Activated naive CD4-positive, alpha-beta T cell treated with anti-CD3 and anti-CD28 coated beads, Interleukin-2, amount 50 U/mL, for 24 hours (primary cell): ENCODE results near the gene MPLKIP.
A peak's percentile ranks its signal among the peaks of the same experiment; 100 is the strongest.
"Not testable (repeated sequence)": the region's sequence is repeated elsewhere in the genome, so short reads cannot be mapped to it uniquely, and the experiment has no call there.

ENCODE experiments used
- H3K27ac Mint-ChIP-seq: one replicate; pipeline ENCODE4 v1.8.0; 2021; ENCODE audit warnings: mild to moderate bottlenecking, mixed read lengths
- H3K27me3 Mint-ChIP-seq: one replicate; pipeline ENCODE4 v1.8.0; 2021; ENCODE audit warnings: mixed read lengths
- H3K36me3 Mint-ChIP-seq: one replicate; pipeline ENCODE4 v1.8.0; 2021; ENCODE audit warnings: mixed read lengths
- H3K4me1 Mint-ChIP-seq: one replicate; pipeline ENCODE4 v1.8.0; 2021; ENCODE audit warnings: mixed read lengths
- H3K4me3 Mint-ChIP-seq: one replicate; pipeline ENCODE4 v1.8.0; 2021; ENCODE audit warnings: mild to moderate bottlenecking, mixed read lengths
- H3K9me3 Mint-ChIP-seq: one replicate; pipeline ENCODE4 v1.8.0; 2021; ENCODE audit warnings: mixed read lengths

MPLKIP gene

DNA sequence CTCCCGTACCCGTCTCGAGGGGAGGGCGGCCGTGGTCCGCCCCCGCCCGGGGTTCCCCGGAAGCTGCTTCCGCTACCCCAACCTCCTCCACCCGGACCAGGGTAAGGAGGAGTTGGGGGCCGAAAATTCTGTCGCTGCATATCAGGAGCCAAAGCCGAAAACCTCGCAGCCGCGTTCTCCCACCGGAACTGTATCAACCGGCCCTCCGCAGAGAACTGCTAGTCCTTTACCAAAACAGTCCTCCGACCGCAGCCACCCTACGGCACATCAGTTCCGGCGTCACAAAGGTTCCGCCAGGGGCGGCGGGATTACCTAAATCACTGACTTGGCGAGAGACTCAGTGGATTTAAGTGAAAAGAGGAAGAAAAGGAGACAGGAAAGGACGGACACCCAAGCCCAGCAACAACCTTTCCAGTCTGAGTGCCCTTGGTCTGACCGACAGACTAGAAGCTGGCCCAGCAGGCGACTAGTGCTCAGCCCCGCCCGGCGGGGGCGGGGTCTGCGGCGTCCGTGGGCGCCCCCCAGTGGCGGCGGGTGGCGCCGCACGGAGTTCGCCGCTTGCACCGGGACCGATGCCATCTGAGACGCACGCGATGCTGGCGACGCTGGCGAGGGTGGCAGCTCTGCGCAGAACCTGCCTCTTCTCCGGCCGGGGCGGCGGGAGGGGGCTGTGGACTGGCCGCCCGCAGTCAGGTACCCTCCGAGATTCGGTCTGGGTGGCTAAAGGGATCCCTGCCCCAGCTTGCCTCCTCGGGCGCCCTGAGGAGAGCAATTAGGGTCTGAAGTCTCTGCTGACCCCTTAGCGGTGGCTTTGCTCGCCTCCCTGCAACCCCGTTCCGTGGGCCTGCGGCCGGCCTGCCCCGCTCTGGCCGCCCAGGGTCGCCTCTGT lies at the start of gene MPLKIP, which contains the start of gene SUGCT:
TSS of gene MPLKIP (minus strand) at position 195 of the 889 bp plus-strand sequence. CDS start at position 140, 55 bp downstream.
TSS of gene SUGCT (plus strand) at position 578 of the 889 bp plus-strand sequence.
- H3K27ac Mint-ChIP-seq, result peak within 1 kb of the TSS; percentile 98
- peak within 1 kb of the TSS; percentile 93 for H3K4me3 Mint-ChIP-seq
- H3K36me3 Mint-ChIP-seq, result peaks cover 8% of the 10 kb centered on the region
- H3K4me1 Mint-ChIP-seq, result peaks cover 30% of the 10 kb centered on the region
- H3K27me3 Mint-ChIP-seq, result peaks cover 1% of the 10 kb centered on the region
- H3K9me3 Mint-ChIP-seq, result no peaks in the 10 kb centered on the region

DNA sequence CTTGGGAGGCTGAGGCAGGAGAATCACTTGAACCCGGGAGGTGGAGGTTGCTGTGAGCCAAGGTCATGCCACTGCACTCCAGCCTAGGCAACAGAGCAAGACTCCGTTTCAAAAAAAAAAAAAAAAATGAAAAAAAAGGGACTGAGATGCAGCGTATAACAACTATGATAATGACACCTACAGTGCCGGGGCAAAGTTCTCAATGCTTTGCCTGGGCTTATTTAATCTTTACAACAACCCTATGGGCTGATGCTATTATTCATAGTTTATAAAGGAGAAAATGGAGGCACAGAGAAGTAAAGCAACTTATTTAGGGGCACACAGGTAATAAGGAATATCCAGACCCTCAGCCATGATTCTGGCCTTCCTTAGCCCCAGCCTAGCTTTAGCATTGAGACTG lies 48.0 kb upstream of the MPLKIP start:
- Mint-ChIP-seq H3K27ac (no peak overlapping the region), H3K4me1 (no peaks in the 10 kb centered on the region), H3K27me3 (no peaks in the 10 kb centered on the region), H3K36me3 (peaks cover 7% of the 10 kb centered on the region), H3K4me3 (no peak overlapping the region), H3K9me3 (no peaks in the 10 kb centered on the region)

DNA sequence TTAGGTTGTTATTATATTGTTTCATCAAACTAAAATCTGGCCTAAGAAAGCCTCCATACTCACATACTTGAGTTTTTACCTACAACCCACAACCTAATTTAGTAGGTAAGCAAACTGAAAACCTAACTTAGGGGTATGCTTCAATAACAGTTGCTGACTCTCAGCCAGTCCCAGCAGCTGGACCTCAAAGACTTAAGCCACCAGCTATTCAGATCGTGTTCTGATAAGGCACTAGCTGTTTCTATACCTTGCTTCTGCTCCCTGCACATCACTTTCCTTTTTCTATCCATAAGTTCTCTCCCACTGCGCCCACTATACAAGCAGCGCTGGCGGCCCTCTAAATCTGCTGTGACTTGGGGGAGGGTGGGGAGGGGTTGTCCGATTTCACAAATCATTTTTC lies 42.6 kb upstream of the MPLKIP start:
- no peaks in the 10 kb centered on the region for H3K9me3 Mint-ChIP-seq
- no peaks in the 10 kb centered on the region for H3K27me3 Mint-ChIP-seq
- no peak overlapping the region for H3K27ac Mint-ChIP-seq
- no peaks in the 10 kb centered on the region for H3K36me3 Mint-ChIP-seq
- no peaks in the 10 kb centered on the region for H3K4me1 Mint-ChIP-seq
- no peak overlapping the region for H3K4me3 Mint-ChIP-seq

DNA sequence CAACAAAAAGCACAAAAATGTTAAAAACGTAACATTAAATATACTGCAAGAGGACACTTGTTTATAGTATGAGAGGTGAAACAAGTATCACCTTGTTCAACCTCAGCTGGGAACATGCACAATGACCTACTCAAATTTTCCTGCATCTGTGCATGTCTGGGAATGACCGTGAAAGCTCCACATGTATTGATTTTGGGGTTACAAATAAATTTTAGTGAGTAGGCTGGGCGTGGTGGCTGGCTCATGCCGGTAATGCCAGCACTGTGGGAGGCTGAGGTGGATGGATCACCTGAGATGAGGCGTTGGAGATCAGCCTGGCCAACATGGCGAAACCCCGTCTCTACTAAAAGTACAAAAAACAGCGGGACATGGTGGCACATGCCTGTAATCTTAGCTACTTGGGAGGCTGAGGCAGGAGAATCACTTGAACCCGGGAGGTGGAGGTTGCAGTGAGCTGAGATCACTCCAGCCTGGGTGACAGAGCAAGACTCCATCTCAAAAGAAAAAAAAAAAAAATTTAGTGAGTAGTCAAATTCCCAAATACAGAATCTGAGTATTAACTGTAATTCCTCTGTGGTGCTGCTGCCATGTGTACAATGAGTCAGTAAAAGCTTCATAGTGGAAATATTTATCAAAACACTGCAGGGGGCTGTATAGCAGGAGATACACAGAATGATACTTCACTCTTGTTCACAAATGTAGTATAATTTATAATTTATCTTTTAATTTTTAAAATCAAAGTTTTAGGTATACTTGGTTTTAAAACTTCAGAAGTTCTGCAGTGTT lies 41.5 kb upstream of the MPLKIP start:
- Mint-ChIP-seq H3K27ac (no peak overlapping the region), H3K4me3 (no peak overlapping the region), H3K27me3 (no peaks in the 10 kb centered on the region)

DNA sequence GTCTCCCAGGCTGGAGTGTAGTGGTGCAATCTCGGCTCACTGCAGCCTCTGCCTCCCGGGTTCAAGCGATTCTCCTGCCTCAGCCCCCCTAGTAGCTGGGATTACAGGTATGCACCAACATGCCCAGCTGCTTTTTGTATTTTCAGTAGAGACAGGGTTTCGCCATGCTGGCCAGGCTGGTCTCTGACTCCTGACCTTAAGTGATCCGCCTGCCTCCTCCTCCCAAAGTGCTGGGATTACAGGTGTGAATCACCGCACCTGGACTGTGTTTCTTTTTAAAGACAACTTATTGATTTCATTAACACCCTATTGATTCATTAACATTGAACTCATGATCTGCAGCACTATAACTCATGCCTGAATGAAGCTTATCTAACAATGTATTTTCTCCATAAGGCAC lies 40.8 kb upstream of the MPLKIP start:
- H3K4me1 Mint-ChIP-seq, H3K4me3 Mint-ChIP-seq, H3K9me3 Mint-ChIP-seq, H3K36me3 Mint-ChIP-seq, H3K27me3 Mint-ChIP-seq, H3K27ac Mint-ChIP-seq: not testable (repeated sequence)

More for the DNA sequence above, 41.5 kb upstream of the MPLKIP start:
- H3K9me3 Mint-ChIP-seq, result no peaks in the 10 kb centered on the region
- no peaks in the 10 kb centered on the region for H3K4me1 Mint-ChIP-seq
- no peaks in the 10 kb centered on the region for H3K36me3 Mint-ChIP-seq

DNA sequence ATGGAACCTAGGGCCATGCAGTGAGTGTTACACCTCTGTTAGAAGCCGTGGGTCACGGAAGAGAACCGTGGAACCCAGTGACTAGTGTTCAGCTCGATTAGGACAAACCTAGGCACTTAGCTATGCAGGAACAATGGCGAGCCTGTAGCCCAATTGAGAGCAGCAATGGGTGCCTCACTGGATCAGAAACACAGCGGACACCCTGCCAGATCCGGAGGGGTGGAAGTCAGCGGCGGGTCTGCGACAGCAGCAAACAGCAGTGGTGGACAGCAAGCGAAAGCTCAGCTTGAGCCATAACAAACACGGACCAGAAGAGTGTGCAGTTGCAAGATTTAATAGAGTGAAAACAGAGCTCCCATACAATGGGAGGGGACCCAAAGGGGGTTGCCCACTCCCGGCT lies 38.7 kb upstream of the MPLKIP start:
- not testable (repeated sequence) for H3K27ac Mint-ChIP-seq, H3K36me3 Mint-ChIP-seq

DNA sequence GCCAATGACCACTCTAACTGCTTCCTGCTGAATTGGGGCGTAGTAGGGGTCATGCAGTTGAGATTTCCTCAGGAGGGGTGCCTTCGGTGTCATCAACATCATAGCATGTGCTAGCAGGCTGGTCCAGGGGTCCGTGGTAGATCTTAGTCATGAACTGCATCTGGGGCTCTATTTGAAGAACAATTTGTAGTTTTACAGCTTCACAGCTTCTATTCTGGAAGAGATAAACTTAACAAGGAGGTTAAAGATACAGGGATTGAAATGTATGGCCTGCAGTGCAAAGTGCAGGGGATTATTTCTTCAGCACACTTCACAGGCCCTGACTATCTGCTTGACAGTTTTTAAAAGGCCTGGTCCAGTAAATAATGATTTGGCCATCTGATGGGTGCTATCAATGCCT lies 33.8 kb upstream of the MPLKIP start:
- not testable (repeated sequence) for H3K27me3 Mint-ChIP-seq, H3K4me3 Mint-ChIP-seq, H3K36me3 Mint-ChIP-seq, H3K9me3 Mint-ChIP-seq, H3K4me1 Mint-ChIP-seq, H3K27ac Mint-ChIP-seq

More for the DNA sequence above, 38.7 kb upstream of the MPLKIP start:
- H3K4me3 Mint-ChIP-seq, H3K9me3 Mint-ChIP-seq, H3K4me1 Mint-ChIP-seq, H3K27me3 Mint-ChIP-seq: not testable (repeated sequence)

DNA sequence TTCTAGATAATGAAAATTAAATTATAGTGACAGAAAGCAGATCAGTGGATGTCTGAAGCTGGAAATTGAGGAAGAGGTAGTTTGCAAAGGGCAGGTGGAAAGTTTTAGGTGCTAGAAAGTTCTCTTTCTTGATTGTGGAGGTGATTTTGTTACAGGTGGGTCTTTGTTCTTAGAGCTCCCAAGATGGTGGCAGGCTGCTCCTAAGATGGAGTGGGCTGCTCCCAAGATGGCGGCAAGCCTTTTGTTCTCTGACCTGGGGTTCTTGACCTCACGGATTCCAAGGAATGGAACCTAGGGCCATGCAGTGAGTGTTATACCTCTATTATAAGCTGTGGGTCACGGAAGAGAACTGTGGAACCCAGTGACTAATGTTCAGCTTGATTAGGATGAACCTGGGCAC lies 32.9 kb upstream of the MPLKIP start:
- H3K27ac Mint-ChIP-seq, result no peak overlapping the region
- no peak overlapping the region for H3K4me3 Mint-ChIP-seq
- peaks cover 3% of the 10 kb centered on the region for H3K36me3 Mint-ChIP-seq
- H3K27me3 Mint-ChIP-seq, result no peaks in the 10 kb centered on the region
- H3K4me1 Mint-ChIP-seq, result no peaks in the 10 kb centered on the region
- no peaks in the 10 kb centered on the region for H3K9me3 Mint-ChIP-seq

DNA sequence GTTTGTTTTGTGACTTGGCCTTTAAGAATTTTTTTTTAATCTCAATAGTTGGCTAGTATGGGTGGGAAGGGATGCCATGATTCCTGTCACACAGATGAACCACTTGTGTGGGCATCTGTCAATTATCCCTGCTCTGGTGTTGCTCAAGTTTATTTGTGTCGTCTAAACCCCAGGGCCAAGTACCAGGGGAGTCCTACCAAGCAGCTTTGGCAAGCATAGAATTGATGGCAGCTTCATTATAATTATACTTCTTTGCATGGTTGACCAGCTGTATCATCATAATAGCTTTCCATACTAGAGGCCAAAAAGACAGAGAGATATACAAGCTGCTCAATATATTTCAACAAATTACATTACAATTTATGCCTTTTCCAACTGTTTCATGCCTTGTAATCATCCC lies 30.8 kb upstream of the MPLKIP start:
- Mint-ChIP-seq H3K36me3 (peaks cover 3% of the 10 kb centered on the region), H3K27me3 (no peaks in the 10 kb centered on the region), H3K9me3 (no peaks in the 10 kb centered on the region), H3K4me3 (no peak overlapping the region), H3K4me1 (no peaks in the 10 kb centered on the region), H3K27ac (no peak overlapping the region)

DNA sequence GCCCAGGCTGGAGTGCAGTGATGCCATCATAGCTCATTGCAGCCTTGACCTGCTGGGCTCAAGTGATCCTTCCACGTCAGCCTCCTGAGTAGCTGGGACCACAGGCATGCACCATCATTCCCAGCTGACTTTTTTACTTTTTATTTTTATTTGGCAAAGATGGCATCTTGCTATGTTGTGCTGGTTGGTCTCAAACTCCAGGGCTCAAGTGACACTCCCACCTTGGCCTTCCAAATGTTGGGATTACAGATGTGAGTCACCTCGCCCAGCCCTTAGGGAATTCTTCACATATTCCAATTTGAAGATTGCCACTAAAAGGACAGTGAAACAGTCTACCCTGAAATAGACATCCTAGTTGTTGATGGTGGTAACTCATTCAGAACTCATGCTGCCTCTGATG lies 28.1 kb upstream of the MPLKIP start:
- Mint-ChIP-seq H3K4me1 (no peaks in the 10 kb centered on the region), H3K27me3 (no peaks in the 10 kb centered on the region), H3K27ac (no peak overlapping the region), H3K9me3 (no peaks in the 10 kb centered on the region), H3K4me3 (no peak overlapping the region), H3K36me3 (peaks cover 3% of the 10 kb centered on the region)

DNA sequence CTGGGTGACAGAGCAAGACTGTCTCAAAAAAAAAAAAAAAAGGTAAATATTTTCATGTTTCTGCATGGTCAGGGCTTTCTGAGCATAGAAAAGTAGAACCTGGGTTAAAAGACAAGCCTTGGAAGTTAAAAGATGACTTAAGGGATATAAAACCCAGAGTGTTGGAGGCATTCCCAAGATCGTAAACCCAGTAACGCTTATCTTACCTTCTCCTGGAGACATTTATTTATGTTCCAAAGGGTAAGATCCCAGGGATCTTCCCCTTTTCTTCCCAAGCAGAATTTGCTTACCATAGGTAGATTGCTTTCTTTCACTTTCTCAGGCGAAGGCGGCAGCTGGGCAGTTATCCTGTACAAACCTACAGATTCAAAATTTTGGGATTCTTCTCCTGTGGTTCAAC lies 22.6 kb upstream of the MPLKIP start:
- Mint-ChIP-seq H3K27ac (no peak overlapping the region), H3K9me3 (no peaks in the 10 kb centered on the region), H3K36me3 (no peaks in the 10 kb centered on the region), H3K4me3 (no peak overlapping the region), H3K27me3 (no peaks in the 10 kb centered on the region), H3K4me1 (no peaks in the 10 kb centered on the region)

DNA sequence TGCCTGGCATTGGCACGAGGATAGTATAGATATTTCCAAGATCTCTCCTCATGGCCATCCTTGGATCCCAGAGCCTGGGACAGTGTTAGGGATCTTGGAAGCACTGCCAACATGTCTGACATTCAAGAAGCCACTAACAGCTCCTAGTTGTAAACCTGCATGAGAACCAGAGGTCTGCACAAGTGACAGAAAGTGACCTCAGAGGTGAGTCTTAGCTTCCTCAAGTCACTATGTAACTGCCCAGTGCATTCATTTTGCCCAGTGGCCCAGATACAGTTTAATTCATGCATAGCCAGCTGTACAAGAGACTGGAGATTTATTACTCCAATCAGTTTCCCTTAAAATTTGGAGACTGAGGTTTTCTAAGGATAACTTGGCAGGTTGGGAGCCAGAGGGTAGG lies 17.1 kb upstream of the MPLKIP start:
- Mint-ChIP-seq H3K9me3 (no peaks in the 10 kb centered on the region), H3K27ac (no peak overlapping the region), H3K4me1 (no peaks in the 10 kb centered on the region), H3K4me3 (no peak overlapping the region), H3K36me3 (no peaks in the 10 kb centered on the region), H3K27me3 (no peaks in the 10 kb centered on the region)

DNA sequence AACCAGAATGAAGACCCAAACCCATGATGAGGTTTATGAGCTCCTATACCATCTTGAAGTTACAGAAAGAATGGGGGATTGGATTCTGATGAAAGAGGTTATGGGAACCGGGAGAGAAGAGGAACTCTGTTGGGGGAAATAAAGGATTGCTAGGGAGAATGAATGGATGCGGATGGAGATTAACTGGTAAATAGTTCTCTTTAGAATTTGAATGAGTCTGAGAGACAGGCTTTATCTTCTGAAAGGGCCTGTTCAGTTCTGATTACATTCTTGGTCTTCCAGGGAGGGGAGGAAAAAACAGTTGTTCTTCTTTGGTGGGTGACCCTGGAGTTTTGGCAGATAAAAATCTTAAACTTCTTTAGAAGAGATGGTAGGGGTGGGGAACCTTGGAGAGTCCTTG lies 14.2 kb upstream of the MPLKIP start:
- Mint-ChIP-seq H3K4me1 (no peaks in the 10 kb centered on the region), H3K4me3 (no peak overlapping the region), H3K9me3 (no peaks in the 10 kb centered on the region), H3K27me3 (no peaks in the 10 kb centered on the region), H3K36me3 (no peaks in the 10 kb centered on the region), H3K27ac (no peak overlapping the region)

DNA sequence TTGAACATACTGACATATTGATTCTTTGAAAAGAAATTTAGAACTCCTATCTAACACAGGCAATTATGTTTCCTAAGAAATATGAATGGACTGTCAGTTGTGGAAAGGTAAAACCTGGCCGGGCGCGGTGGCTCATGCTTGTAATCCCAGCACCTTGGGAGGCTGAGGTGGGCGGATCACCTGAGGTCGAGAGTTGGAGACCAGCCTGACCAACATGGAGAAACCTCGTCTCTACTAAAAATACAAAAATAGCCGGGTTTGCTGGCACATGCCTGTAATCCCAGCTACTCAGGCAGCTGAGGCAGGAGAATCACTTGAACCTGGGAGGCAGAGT lies 13.8 kb upstream of the MPLKIP start:
- H3K4me1 Mint-ChIP-seq, H3K9me3 Mint-ChIP-seq, H3K27ac Mint-ChIP-seq, H3K27me3 Mint-ChIP-seq, H3K36me3 Mint-ChIP-seq, H3K4me3 Mint-ChIP-seq: not testable (repeated sequence)

DNA sequence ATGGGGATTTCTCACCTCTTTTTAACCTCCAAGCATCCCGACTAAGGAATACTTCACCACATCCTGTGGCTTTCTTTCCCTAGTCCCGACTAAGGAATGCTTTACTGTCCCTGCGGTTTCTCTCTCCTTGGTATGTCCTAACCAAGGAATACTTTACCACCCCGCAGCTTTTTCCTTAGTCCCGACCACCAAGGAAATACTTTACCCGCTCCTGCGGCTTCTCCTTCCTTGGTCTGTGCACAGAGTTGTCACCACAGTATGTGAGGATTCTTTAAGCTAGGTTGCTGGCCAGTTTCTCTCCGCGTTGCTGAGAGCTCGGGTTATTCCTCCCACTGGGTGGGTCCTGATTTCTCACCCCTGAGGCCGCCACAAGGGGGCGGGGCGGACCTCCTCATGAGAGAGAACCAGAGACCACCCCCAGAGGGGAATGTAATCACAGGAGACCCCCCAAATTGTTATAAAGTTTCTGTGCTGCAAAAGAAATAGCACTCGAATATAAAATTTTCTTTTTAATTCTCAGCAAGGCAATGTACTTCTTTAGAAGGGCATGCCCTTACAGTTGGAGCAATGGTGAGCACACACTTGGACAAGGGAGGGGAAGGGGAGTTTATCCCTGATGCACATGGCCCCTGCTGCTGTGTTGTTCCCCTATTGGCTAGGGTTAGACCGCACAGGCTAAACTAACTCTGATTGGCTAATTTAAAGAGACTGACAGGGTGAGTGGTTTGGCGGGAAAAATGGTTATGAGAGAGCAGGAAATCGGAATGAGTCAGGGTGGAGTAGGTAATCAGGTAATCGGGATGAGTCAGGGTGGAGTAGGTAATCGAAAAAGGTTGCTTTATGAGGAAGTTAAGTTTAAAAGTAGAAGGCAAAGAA lies 13.2 kb upstream of the MPLKIP start:
- Mint-ChIP-seq H3K4me3 (no peak overlapping the region), H3K36me3 (no peaks in the 10 kb centered on the region), H3K27ac (no peak overlapping the region), H3K4me1 (no peaks in the 10 kb centered on the region), H3K27me3 (peaks cover under 1% of the 10 kb centered on the region), H3K9me3 (no peaks in the 10 kb centered on the region)
